Dermis microvascular lymphatic vessel endothelial cell (primary cell): ENCODE results near the gene CGGBP1. TPM values are rescaled to one million over a fixed set of nuclear protein-coding genes. Genes with fewer than 3 reads are reported as not detected.
A peak's percentile ranks its signal among the peaks of the same experiment; 100 is the strongest.

Experiments
- DNase-seq, 2 donors: peaks; one replicate each; pipeline versions ENCODE4 v3.0.0 to v3.0.0-alpha.2; 2010; ENCODE audit warnings: low read depth in 2 of 2
- total RNA-seq: library from RNA; depleted of rRNA; stranded (reverse); fragments of >200 nt; gene quantifications from 2 replicates; pipeline ENCODE4 v1.2.1, GENCODE V29; 2014

CGGBP1 gene, protein sequence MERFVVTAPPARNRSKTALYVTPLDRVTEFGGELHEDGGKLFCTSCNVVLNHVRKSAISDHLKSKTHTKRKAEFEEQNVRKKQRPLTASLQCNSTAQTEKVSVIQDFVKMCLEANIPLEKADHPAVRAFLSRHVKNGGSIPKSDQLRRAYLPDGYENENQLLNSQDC
- 36.8 and 45.9 TPM in 2 replicates for total RNA-seq

DNA sequence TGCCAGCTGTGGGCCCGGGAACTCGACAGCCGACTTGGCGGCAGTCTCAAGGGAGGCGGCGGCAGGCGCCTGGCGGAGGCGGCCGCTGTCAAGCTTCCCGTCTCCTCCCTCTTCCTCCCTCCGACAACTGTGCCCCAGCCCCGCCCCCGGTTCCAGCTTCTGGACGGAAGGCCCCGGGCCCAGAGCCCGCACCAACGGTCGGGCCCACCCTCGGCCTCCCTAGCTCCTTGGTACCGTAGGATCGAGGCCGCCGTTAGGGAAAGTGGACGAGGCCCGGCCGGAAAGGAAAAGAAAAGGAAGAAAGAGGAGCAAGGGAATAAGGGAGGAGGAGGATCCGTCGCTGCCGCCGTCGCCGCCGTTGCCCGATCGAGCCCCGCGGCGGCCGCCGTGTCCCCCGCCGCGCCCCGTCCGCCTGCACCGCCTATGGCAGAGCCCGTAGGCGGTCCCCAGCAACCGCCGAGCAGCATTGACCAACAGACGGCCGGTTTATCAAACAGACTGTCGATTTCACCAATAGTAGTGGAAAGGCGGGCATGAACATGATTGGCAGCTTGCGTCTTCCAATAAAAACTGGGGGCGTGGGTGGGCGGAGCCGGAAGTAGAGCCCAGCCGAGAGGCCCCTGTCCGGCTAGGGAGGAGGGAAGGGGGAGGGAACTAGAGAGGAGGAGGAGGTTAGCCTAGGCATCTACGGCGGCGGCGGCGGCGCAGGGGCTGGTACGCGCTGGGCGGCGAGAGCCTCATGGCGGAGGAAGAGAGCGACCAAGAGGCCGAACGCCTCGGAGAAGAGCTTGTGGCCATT is at the start of gene CGGBP1, which contains the start of gene ZNF654:
TSS of gene CGGBP1 (minus strand) at position 425 of the 799 bp plus-strand sequence. CDS start 3,029 bp downstream, outside the sequence.
TSS of gene ZNF654 (plus strand) at position 675 of the 799 bp plus-strand sequence. CDS start at position 740, 65 bp downstream.
- peak; percentile 98 to 99 for DNase-seq

GRCh38 chr3:88105325-88105724 is 46.5 kb upstream of the CGGBP1 start:
- DNase-seq: peak; percentile 29 to 50

- no peak for DNase-seq
These were observed 42.3 kb upstream of the CGGBP1 start for GRCh38 chr3:88101142-88101541.

DNA sequence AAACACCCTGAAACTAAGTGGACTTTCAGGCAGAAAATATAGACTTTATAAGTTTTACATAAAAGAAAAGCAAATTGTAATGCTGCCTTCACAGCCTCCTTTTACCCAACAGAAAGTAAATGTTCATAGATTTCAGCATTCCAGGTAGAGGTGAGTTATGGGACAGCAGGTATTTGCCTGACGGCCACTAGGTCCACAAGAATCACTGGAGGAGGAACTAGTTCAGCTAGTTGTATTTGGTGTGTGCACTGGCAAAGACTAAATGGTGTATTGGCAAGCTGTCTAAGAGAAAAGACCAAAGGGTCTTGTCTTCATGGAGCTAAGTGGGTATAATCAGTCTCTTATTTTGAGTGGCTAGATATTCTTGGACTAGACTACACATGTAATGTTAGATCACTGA is 34.5 kb upstream of the CGGBP1 start:
- DNase-seq: no peak

DNA sequence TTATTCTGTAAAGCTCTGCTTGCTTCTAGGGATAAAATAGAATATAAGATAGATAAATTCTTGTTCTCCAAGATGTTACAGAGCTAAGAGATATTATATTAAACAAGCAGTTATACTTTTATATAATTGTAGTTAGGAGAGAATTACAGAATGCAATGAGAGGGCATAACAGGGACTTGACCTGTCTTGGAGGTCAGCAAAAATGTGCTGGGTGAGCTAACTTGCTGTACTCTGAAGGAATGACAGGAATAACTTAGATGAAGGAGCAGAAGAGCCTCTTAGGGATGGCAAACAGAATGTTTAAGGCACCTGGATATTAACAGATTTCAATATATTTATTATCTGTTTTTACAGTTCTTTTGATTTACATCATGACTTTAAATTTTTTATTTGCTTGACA is 33.5 kb upstream of the CGGBP1 start:
- no peak for DNase-seq

DNA sequence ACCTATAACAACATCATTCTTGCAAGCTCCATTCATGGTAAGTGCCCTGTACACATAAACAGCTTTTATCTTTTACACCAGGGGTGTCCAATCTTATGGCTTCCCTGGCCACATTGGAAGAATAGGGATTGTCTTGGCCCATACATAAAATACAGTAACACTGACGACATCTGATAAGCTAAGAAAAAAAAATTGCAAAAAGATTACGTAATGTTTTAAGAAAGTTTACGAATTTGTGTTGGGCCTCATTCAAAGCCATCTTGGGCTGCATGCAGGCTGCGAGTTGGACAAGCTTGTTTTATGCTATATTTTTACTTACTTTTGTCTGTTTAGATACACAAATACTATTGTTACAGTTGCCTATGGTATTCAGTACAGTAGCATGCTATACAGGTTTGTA is 31.9 kb upstream of the CGGBP1 start:
- DNase-seq: no peak

DNA sequence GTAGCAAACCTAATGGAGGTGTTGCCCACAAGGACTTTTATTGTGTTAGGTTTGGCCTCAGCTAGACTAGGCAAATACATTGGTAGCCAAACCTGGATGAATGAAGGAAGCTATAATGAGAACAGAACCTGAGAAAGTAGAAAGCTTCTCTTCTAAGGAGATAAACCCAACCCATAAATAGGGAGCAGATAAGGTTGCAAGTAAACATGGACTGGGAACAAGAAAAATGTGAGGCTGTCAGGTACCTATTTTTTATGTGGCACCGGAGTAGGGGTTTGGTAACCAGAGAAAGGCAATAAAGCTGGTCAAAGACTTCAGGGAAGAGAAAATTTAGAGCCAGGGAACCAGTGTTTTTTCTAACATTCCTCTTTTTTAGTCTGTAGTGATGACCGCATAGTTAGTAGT is 25.3 kb upstream of the CGGBP1 start:
- no peak for DNase-seq

- no peak for DNase-seq
These were observed 24.0 kb upstream of the CGGBP1 start for GRCh38 chr3:88082854-88083253.

DNA sequence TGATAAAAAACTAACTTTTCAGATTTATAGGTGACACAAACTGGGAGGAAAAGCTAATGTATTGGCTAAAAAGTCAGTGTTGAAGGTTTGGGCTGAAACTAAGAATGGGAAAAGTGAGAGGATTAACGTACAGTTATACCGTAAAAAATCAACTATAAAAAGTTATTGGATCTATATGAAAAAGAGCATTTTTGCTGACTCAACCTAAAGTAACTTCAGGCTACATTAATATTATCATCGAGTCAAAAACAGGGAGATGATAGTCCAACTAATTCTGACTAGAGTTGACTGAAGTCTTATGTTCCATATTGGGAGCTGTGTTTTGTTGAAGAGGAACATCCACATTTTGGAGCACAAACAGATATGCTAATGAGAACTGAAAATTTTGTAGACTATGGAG is 20.1 kb upstream of the CGGBP1 start:
- DNase-seq: no peak

DNA sequence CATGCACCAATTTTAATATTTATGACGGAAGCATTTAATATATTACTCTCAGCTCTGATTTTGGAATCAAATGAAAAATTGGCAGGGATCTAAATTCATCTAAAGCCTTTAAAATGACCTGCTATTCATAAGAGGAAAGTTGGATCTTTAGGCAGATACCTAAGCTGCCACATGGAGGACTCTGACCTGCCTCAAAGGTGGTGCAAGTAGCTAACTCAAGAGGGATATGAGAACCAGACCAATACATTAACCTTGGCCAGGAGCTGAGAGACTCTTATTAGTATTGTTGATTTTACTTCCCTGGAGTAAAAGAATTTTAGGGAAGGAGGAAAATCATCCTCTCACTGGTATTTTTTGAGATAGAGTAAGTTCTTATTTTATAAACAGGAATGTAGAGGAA is 17.9 kb upstream of the CGGBP1 start:
- no peak for DNase-seq

- no peak for DNase-seq
These were observed 16.7 kb upstream of the CGGBP1 start for GRCh38 chr3:88075497-88075896.

DNA sequence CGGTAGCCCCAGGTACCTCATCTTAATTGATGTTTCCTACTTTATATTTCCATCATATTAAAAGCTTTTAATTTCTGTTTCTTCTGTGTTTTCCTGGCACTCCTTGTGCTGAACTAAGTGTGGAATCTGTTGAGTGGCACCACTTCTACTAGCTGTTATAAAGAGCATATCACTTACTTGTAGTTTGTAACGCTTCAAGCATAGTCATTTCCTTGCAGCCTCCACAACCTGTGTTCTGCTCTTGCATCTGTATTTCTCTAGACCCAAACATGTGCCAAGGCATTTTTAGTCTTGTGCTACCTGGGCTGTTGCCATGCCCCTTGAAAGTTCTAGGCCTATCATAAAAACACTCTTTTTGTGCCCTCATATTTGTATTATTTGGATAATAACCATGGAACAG is 16.3 kb upstream of the CGGBP1 start:
- no peak for DNase-seq

DNA sequence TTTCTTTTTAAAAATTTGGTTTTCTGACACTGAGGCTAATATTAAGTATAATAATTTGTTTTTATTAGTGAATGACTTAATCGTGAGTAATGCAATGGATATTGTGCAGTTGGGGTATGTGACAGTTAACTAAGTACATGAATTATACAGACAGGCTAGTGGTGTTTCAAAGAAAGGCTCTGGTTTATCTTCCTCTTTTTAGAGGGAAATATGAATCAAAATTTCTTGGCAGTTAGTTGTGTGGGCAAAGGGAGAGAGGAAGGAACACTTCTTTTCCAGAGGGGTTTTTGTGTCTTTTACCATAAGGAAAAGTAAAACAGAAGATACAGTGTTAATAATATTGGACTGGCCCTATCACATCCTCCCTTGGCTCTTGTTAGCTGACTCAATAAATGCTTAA is 2.9 kb upstream of the CGGBP1 start:
- DNase-seq: peak in 1 of 2 donors; percentile 19

DNA sequence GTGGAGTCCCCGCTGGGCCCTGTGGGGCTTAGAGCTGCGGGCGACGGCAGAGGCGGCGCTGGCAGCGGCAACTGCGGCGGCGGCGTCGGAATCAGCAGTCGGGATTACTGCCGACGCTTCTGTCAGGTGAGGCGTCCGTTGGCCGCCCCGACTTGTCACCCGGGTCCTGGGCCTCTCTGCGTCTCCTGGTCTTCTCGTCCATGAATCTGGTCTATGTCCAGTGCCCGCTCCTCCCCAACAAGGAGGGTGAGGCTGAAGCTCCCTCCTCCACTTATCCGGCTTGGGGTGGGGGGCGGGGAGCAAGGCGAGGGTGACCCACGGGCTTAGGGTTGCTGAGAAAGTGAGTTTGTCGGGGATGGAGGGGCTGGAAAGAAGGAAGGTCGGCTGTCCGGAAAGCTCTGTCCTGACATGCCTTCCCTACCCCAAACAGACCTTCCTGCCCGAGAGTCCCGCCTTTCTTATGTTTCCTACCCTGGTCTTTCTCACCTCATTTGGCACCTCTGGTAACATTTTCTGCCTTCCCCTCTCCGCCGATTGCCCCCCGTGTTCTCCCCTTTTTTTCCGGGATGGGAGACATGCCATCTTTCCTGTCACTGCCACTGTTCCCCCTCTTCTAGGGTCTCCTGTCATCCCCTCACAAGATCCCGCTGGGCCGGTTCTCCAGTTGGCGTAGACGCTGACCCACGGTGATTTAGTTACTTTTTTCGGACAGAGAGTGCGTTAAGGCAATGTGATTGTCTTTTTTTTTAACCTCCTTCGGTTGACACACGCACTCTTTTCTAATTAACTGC is 770 bp upstream of the CGGBP1 start:
- peak in 1 of 2 donors; percentile 19 for DNase-seq

DNA sequence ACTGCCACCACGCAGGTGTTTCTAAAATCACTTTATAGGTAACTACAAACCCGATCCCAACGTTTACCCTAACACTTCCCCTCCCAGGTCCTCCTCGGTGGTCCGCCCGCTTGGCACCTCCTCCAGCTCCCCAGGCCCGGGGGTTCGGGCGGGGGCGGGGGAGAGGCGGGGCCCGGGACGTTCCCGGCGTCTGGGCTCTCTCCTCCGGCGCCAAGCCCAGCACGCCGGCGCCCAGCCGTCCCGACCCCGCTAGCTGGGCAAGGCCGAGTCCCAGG is 562 bp downstream of the CGGBP1 start:
- no peak for DNase-seq

GRCh38 chr3:88057630-88058305 is 1.0 kb downstream of the CGGBP1 start:
- DNase-seq: peak in 1 of 2 donors; percentile 25

- DNase-seq: no peak
These were observed 12.0 kb downstream of the CGGBP1 start for GRCh38 chr3:88046766-88047165.

- peak in 1 of 2 donors; percentile 35 for DNase-seq
These were observed 14.4 kb downstream of the CGGBP1 start for GRCh38 chr3:88044411-88044810.

DNA sequence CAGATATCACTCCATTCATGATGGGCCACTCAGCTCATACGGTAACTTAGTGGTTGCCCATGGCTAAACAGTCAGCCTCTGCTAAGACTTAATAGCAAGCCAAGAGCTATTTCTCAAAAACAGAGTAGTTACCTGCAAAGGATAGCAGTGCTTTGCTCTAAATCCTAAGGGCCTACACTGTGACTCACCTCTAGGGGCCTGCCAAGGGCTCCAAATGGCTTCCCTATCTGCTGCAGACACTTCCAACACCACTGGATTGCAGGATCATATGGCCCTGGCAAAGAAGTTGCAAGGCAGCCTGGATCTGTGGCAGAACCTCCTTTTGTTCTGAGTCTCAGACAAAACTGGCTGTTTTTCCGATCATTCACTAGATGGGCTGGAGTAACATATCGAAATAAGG is 17.8 kb downstream of the CGGBP1 start:
- no peak for DNase-seq

DNA sequence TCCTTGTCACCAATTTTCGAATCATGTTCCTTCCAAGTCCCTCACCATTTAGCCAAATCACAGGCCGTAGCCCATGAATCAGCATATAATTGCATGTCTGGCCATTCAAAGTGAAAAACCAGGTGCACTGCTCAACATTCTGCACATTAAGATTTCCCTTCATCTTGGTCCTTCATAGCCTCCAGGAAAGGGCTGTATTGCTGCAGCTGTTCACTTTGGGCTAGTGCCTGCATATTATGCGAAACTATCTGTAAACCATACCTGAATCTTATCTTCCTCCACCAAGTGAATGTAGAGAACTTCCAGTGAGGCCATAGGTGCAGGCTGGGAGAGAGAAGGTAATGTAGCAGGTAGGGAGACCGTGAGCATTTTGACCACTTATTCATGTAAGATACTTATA is 18.3 kb downstream of the CGGBP1 start:
- no peak for DNase-seq

GRCh38 chr3:88038566-88038965 is 20.2 kb downstream of the CGGBP1 start:
- DNase-seq: no peak

- no peak for DNase-seq
These were observed 22.6 kb downstream of the CGGBP1 start for GRCh38 chr3:88036221-88036620.
